Measurements from ENCODE around the gene PLEKHF1. TPM values are rescaled to one million over a fixed set of nuclear protein-coding genes. Genes with fewer than 3 reads are reported as not detected.

PLEKHF1 gene
- total RNA-seq, 1 donor from 2014 or later: 29.4 TPM

- no peaks in the 10 kb centered on the region for H3K27me3 Mint-ChIP-seq (ENCODE audit: low read depth)
- H3K27ac Mint-ChIP-seq (ENCODE audit: unreplicated experiment): peak overlapping the region; percentile 37
- peaks cover 16% of the 10 kb centered on the region for H3K36me3 Mint-ChIP-seq (ENCODE audit: low read depth)
- DNase-seq (ENCODE audit: low spot score): no peak
- H3K9me3 Mint-ChIP-seq (ENCODE audit: low read depth): no peaks in the 10 kb centered on the region
- peaks cover 48% of the 10 kb centered on the region for H3K4me1 Mint-ChIP-seq (ENCODE audit: low read depth)
- TF ChIP-seq CTCF (IDR thresholded peaks at IDR 0.05): peak; percentile 33
- H3K4me3 Mint-ChIP-seq (ENCODE audit: unreplicated experiment): peak overlapping the region; percentile 6
Measured at GRCh38 chr19:29671393-29672160, 6.3 kb downstream of the PLEKHF1 start.

GRCh38 chr19:29672319-29672932 lies 7.2 kb downstream of the PLEKHF1 start:
- Mint-ChIP-seq H3K27me3 (ENCODE audit: low read depth) (no peaks in the 10 kb centered on the region), H3K9me3 (ENCODE audit: low read depth) (no peaks in the 10 kb centered on the region), H3K4me1 (ENCODE audit: low read depth) (peaks cover 39% of the 10 kb centered on the region), H3K4me3 (ENCODE audit: unreplicated experiment) (no peak overlapping the region), H3K36me3 (ENCODE audit: low read depth) (peaks cover 15% of the 10 kb centered on the region), H3K27ac (ENCODE audit: unreplicated experiment) (no peak overlapping the region)
- TF ChIP-seq CTCF (IDR thresholded peaks at IDR 0.05): no peak
- no peak for DNase-seq (ENCODE audit: low spot score)

- no peak for DNase-seq (ENCODE audit: low spot score)
- Mint-ChIP-seq H3K4me1 (ENCODE audit: low read depth) (peaks cover 34% of the 10 kb centered on the region), H3K27me3 (ENCODE audit: low read depth) (no peaks in the 10 kb centered on the region), H3K36me3 (ENCODE audit: low read depth) (peaks cover 15% of the 10 kb centered on the region), H3K4me3 (ENCODE audit: unreplicated experiment) (no peak overlapping the region), H3K9me3 (ENCODE audit: low read depth) (no peaks in the 10 kb centered on the region), H3K27ac (ENCODE audit: unreplicated experiment) (no peak overlapping the region)
- no peak for TF ChIP-seq CTCF (IDR thresholded peaks at IDR 0.05)
Measured at GRCh38 chr19:29672933-29673336, 7.7 kb downstream of the PLEKHF1 start.

GRCh38 chr19:29673451-29674371 lies 8.4 kb downstream of the PLEKHF1 start:
- H3K9me3 Mint-ChIP-seq (ENCODE audit: low read depth): no peaks in the 10 kb centered on the region
- no peak overlapping the region for H3K27ac Mint-ChIP-seq (ENCODE audit: unreplicated experiment)
- no peak overlapping the region for H3K4me3 Mint-ChIP-seq (ENCODE audit: unreplicated experiment)
- no peak for DNase-seq (ENCODE audit: low spot score)
- no peaks in the 10 kb centered on the region for H3K27me3 Mint-ChIP-seq (ENCODE audit: low read depth)
- H3K4me1 Mint-ChIP-seq (ENCODE audit: low read depth): peaks cover 27% of the 10 kb centered on the region
- TF ChIP-seq CTCF (IDR thresholded peaks at IDR 0.05): no peak
- H3K36me3 Mint-ChIP-seq (ENCODE audit: low read depth): peaks cover 15% of the 10 kb centered on the region
